HepG2 (cell line): Measurements from ENCODE around the gene GUCA1A. TPM values are rescaled to one million over a fixed set of nuclear protein-coding genes. Genes with fewer than 3 reads are reported as not detected.

Experiments used
- ARNT2 ChIP-seq: sonication (generic); formaldehyde crosslinking; IDR thresholded peaks from 2 replicates; pipeline ENCODE4 v1.8.0; 2022; ENCODE audit warnings: mild to moderate bottlenecking, low read depth, missing genetic modification reagents, moderate library complexity
- EZH2 ChIP-seq: conservative IDR thresholded peaks from 2 replicates; pipeline ENCODE4 v1.6.1; 2012; ENCODE audit warnings: mild to moderate bottlenecking, low read depth, low read length, moderate library complexity
- FOXC1 ChIP-seq: sonication (generic); formaldehyde crosslinking; IDR thresholded peaks from 2 replicates; pipeline ENCODE4 v1.8.0; 2022; ENCODE audit warnings: mild to moderate bottlenecking, missing genetic modification reagents, borderline replicate concordance
- GLMP ChIP-seq: sonication (generic); formaldehyde crosslinking; IDR thresholded peaks from 2 replicates; pipeline ENCODE4 v1.9.0; 2021; ENCODE audit warnings: missing genetic modification reagents, mild to moderate bottlenecking, borderline replicate concordance
- GZF1 ChIP-seq: sonication (generic); formaldehyde crosslinking; IDR thresholded peaks from 2 replicates; pipeline ENCODE4 v1.5.1; 2020; ENCODE audit warnings: mild to moderate bottlenecking, missing genetic modification reagents
- IRF2 ChIP-seq: IDR thresholded peaks from 2 replicates; pipeline ENCODE4 v1.6.1; 2018; ENCODE audit warnings: missing genetic modification reagents, missing compliant biosample characterization
- IRF9 ChIP-seq: sonication (generic); formaldehyde crosslinking; IDR thresholded peaks from 2 replicates; pipeline ENCODE4 v1.8.0; 2022; ENCODE audit warnings: missing genetic modification reagents, mild to moderate bottlenecking, borderline replicate concordance
- KLF6 ChIP-seq: IDR thresholded peaks from 2 replicates; pipeline ENCODE4 v1.8.0; 2016; ENCODE audit warnings: missing biosample characterization, missing genetic modification reagents
- MEIS1 ChIP-seq: sonication (generic); formaldehyde crosslinking; IDR thresholded peaks from 2 replicates; pipeline ENCODE4 v1.9.0; 2021; ENCODE audit warnings: mild to moderate bottlenecking, missing genetic modification reagents, moderate library complexity, borderline replicate concordance
- NFATC3 ChIP-seq: sonication (generic); formaldehyde crosslinking; IDR thresholded peaks from 2 replicates; pipeline ENCODE4 v1.5.1; 2020; ENCODE audit warnings: mild to moderate bottlenecking, missing genetic modification reagents
- NFE2 ChIP-seq: sonication (generic); formaldehyde crosslinking; IDR thresholded peaks from 2 replicates; pipeline ENCODE4 v1.4.0; 2020; ENCODE audit warnings: missing genetic modification reagents
- PRPF4 ChIP-seq: fragments of 200-400 bp; formaldehyde crosslinking; IDR thresholded peaks from 2 replicates; pipeline ENCODE4 v1.6.1; 2016; ENCODE audit warnings: low read length, low read depth; ENCODE audit not compliant: poor library complexity, severe bottlenecking
- RNF2 ChIP-seq: fragments of 450-650 bp; conservative IDR thresholded peaks from 2 replicates; pipeline ENCODE4 v1.6.1; 2016; ENCODE audit warnings: low read depth
- SALL2 ChIP-seq: sonication (generic); formaldehyde crosslinking; IDR thresholded peaks from 2 replicates; pipeline ENCODE4 v1.8.1; 2023; ENCODE audit warnings: mild to moderate bottlenecking, missing genetic modification reagents, inconsistent platforms
- TBP ChIP-seq: sonication (generic); formaldehyde crosslinking; IDR thresholded peaks from 2 replicates; pipeline ENCODE4 v1.5.0; 2020; ENCODE audit warnings: missing genetic modification reagents
- TERF1 ChIP-seq: sonication (generic); formaldehyde crosslinking; IDR thresholded peaks from 2 replicates; pipeline ENCODE4 v1.8.0; 2022; ENCODE audit warnings: mild to moderate bottlenecking, missing genetic modification reagents, moderate library complexity
- ZFP36 ChIP-seq: fragments of 150-350 bp; IDR thresholded peaks from 2 replicates; pipeline ENCODE4 v1.6.1; 2018; ENCODE audit warnings: borderline replicate concordance, low read length, low read depth; ENCODE audit not compliant: partially characterized antibody
- ZNF18 ChIP-seq: sonication (generic); formaldehyde crosslinking; IDR thresholded peaks from 2 replicates; pipeline ENCODE4 v1.8.0; 2022; ENCODE audit warnings: mild to moderate bottlenecking, missing genetic modification reagents; ENCODE audit not compliant: insufficient replicate concordance
- ZNF20 ChIP-seq: sonication (generic); formaldehyde crosslinking; IDR thresholded peaks from 2 replicates; pipeline ENCODE4 v1.4.0; 2020; ENCODE audit warnings: mild to moderate bottlenecking, moderate library complexity, missing genetic modification reagents
- ZNF331 ChIP-seq: sonication (generic); formaldehyde crosslinking; IDR thresholded peaks from 2 replicates; pipeline ENCODE4 v1.4.0; 2020; ENCODE audit warnings: missing genetic modification reagents
- ZNF34 ChIP-seq: sonication (generic); formaldehyde crosslinking; IDR thresholded peaks from 2 replicates; pipeline ENCODE4 v1.4.0; 2020; ENCODE audit warnings: mild to moderate bottlenecking, missing genetic modification reagents, borderline replicate concordance
- ZNF350 ChIP-seq: sonication (generic); formaldehyde crosslinking; IDR thresholded peaks from 2 replicates; pipeline ENCODE4 v1.4.0; 2020; ENCODE audit warnings: mild to moderate bottlenecking, low read depth, missing genetic modification reagents, borderline replicate concordance
- ZNF430 ChIP-seq: sonication (generic); formaldehyde crosslinking; IDR thresholded peaks from 2 replicates; pipeline ENCODE4 v1.9.0; 2021; ENCODE audit warnings: mild to moderate bottlenecking, missing genetic modification reagents
- ZNF761 ChIP-seq: sonication (generic); formaldehyde crosslinking; conservative IDR thresholded peaks from 2 replicates; pipeline ENCODE4 v1.4.0; 2020; ENCODE audit warnings: mild to moderate bottlenecking, missing genetic modification reagents
- ZNF777 ChIP-seq: sonication (generic); formaldehyde crosslinking; IDR thresholded peaks from 2 replicates; pipeline ENCODE4 v1.4.0; 2020; ENCODE audit warnings: missing genetic modification reagents
- ZNF781 ChIP-seq: sonication (generic); formaldehyde crosslinking; IDR thresholded peaks from 2 replicates; pipeline ENCODE4 v1.5.1; 2020; ENCODE audit warnings: borderline replicate concordance, mild to moderate bottlenecking, missing genetic modification reagents; ENCODE audit errors: not compliant biosample characterization
- polyA plus RNA-seq, 8 experiments: library from polyadenylated mRNA; depleted of rRNA in 3 of 8; stranded (reverse) in 7 of 8; unstranded in 1 of 8; fragments of >200 nt; fragmentation: Illumina TruSeq in 4 of 8; extraction: Trizol in 4 of 8; gene quantifications; 2 replicates each; pipeline versions ENCODE4 v1.2.1 to v1.2.3, GENCODE V29; 2011 to 2016; ENCODE audit warnings: low read depth in 4 of 8, missing spikeins in 1 of 8, mixed read lengths in 1 of 8; ENCODE audit not compliant: insufficient read depth in 1 of 8
- total RNA-seq, 5 experiments: library from RNA; depleted of rRNA; stranded (reverse); fragments of >200 nt; fragmentation: Illumina TruSeq; extraction: Trizol; gene quantifications; 2 replicates each; pipeline ENCODE4 v1.2.3, GENCODE V29; 2016; ENCODE audit warnings: low read depth in 1 of 5

GUCA1A gene
- total and polyA plus RNA-seq, 2 of the 13 experiments (the other 11 are each of a cell fraction or from before 2014, with no cell fraction given), result not detected

- no peak for TF ChIP-seq IRF9 (CRISPR knock-in tag)
- no peak for TF ChIP-seq FOXC1 (CRISPR knock-in tag)
- no peak for TF ChIP-seq ZNF18
- no peak for TF ChIP-seq ZNF781 (CRISPR knock-in tag)
- TF ChIP-seq ZNF331 (CRISPR knock-in tag), result 0 out of 2 replicates have a peak, but pooled peaks have one; percentile 21
- no peak for TF ChIP-seq NFE2 (CRISPR knock-in tag)
- TF ChIP-seq TERF1 (CRISPR knock-in tag), result no peak
- TF ChIP-seq ZNF430 (CRISPR knock-in tag), result no peak
- TF ChIP-seq ZNF20 (CRISPR knock-in tag), result no peak
- TF ChIP-seq SALL2 (CRISPR knock-in tag), result no peak
- TF ChIP-seq RNF2, result no peak
- TF ChIP-seq ARNT2, result no peak
- no peak for TF ChIP-seq KLF6 (CRISPR knock-in tag)
- no peak for TF ChIP-seq GLMP (CRISPR knock-in tag)
- TF ChIP-seq NFATC3 (CRISPR knock-in tag), result no peak
- TF ChIP-seq ZNF761 (CRISPR knock-in tag), result no peak
- no peak for TF ChIP-seq EZH2
- TF ChIP-seq PRPF4, result no peak
- no peak for TF ChIP-seq TBP (CRISPR knock-in tag)
- TF ChIP-seq IRF2 (CRISPR knock-in tag), result no peak
- TF ChIP-seq GZF1 (CRISPR knock-in tag), result no peak
- no peak for TF ChIP-seq ZNF777 (CRISPR knock-in tag)
- no peak for TF ChIP-seq ZNF34
- TF ChIP-seq MEIS1 (CRISPR knock-in tag), result no peak
- TF ChIP-seq ZFP36, result no peak
- peak; percentile 48; the same call in 1 of the 2 replicates for TF ChIP-seq ZNF350 (CRISPR knock-in tag)
These were observed 24.6 kb downstream of the GUCA1A start (continued) for GRCh38 chr6:42197555-42198362.
